K562 (cell line): Measurements from ENCODE around the gene RASGEF1C. TPM values are rescaled to one million over a fixed set of nuclear protein-coding genes. Genes with fewer than 3 reads are reported as not detected.

Experiments
- ATAC-seq: fragments of 200-7000 bp; cut with Tn5 transposase; 3 replicates; pipeline ENCODE4 v1.9.1; 2020; ENCODE audit warnings: moderate library complexity
- BruUV-seq: library from RNA; stranded (reverse); fragments of 400-500 nt; replicated peaks from 2 replicates; lab custom pipeline; 2021; lab: Mats Ljungman, UMichigan
- CTCF ChIA-PET: fragments of 300-600 bp; formaldehyde crosslinking; extraction: SDS; loops from one replicate; lab custom pipeline; 2021; ENCODE audit warnings: low intra/inter-chr PET ratio; lab: Yijun Ruan, JAX
- POLR2A ChIA-PET: fragments of 300-600, 350-650 bp; sonication (Branson Sonifier 250); formaldehyde crosslinking; extraction: SDS; loops from one replicate; lab custom pipeline; 2021; ENCODE audit warnings: antibody characterized with exemption, inconsistent platforms; lab: Yijun Ruan, JAX
- DNase-seq, 4 experiments: peaks; one replicate each; pipeline versions ENCODE4 v3.0.0 to v3.0.0-alpha.2; 2011 to 2018; ENCODE audit warnings: low spot score in 3 of 4, mixed read lengths in 3 of 4; ENCODE audit errors: extremely low read depth in 1 of 4
- FAIRE-seq: peaks from 2 replicates; lab custom pipeline; 2011; peaks lifted over from hg19 to GRCh38; lab: Jason Lieb, UNC
- H2AFZ ChIP-seq: 2 replicates; pipeline ENCODE4 v1.6.0; 2011; ENCODE audit warnings: low read depth, low read length, control low read depth, inconsistent platforms
- H3K27ac ChIP-seq: fragments of 200-600 bp; 3 replicates; pipeline ENCODE4 v1.8.0; 2011; ENCODE audit warnings: low read depth, mild to moderate bottlenecking, control low read depth, inconsistent platforms, low read length, moderate library complexity, mixed read lengths; ENCODE audit errors: extremely low read depth
- H3K27me3 ChIP-seq, 2 experiments: fragments of 300-600 bp in 1 of 2; 2 replicates in 1 of 2; 3 replicates in 1 of 2; pipeline versions ENCODE4 v1.6.0 to v1.8.0; 2011; ENCODE audit warnings: inconsistent platforms in 2 of 2, low read length in 2 of 2, mild to moderate bottlenecking in 1 of 2, mixed read lengths in 1 of 2, moderate library complexity in 1 of 2; ENCODE audit not compliant: control insufficient read depth in 2 of 2, insufficient read depth in 2 of 2
- H3K36me3 ChIP-seq: fragments of 300-600 bp; 3 replicates; pipeline ENCODE4 v1.8.0; 2011; ENCODE audit warnings: mild to moderate bottlenecking, low read length, inconsistent platforms; ENCODE audit not compliant: control insufficient read depth, insufficient read depth
- H3K4me1 ChIP-seq, 2 experiments: fragments of 200-600 bp in 1 of 2; replicated peaks in 1 of 2; 2 replicates in 1 of 2; 3 replicates in 1 of 2; pipeline versions ENCODE4 v1.5.1 to v1.8.0; 2011; ENCODE audit warnings: inconsistent platforms in 2 of 2, low read length in 2 of 2, mild to moderate bottlenecking in 1 of 2, mixed read lengths in 1 of 2, moderate library complexity in 1 of 2; ENCODE audit not compliant: control insufficient read depth in 2 of 2, insufficient read depth in 2 of 2
- H3K4me2 ChIP-seq: 2 replicates; pipeline ENCODE4 v1.6.1; 2011; ENCODE audit warnings: low read length, control low read depth, inconsistent platforms, mixed read lengths; ENCODE audit not compliant: insufficient read depth
- H3K4me3 ChIP-seq: fragments of 200-600 bp; sonication (generic), shearing (Covaris generic); 2 replicates; pipeline ENCODE4 v1.5.1; 2016; ENCODE audit warnings: control low read depth, inconsistent platforms
- H3K79me2 ChIP-seq: fragments of 200-600 bp; 3 replicates; pipeline ENCODE4 v1.8.0; 2011; ENCODE audit warnings: low read length, inconsistent platforms; ENCODE audit not compliant: control insufficient read depth, insufficient read depth
- H3K9ac ChIP-seq, 2 experiments: 2 replicates each; pipeline versions ENCODE4 v1.6.0 to v1.6.1; 2011; ENCODE audit warnings: low read depth in 2 of 2, low read length in 2 of 2, control low read depth in 1 of 2, inconsistent platforms in 1 of 2, mild to moderate bottlenecking in 1 of 2, mixed read lengths in 1 of 2; ENCODE audit not compliant: insufficient read depth in 1 of 2
- H3K9me1 ChIP-seq: one replicate; pipeline ENCODE4 v1.6.0; 2011; ENCODE audit warnings: inconsistent platforms, mild to moderate bottlenecking, low read length, moderate library complexity; ENCODE audit not compliant: control insufficient read depth, insufficient read depth
- H3K9me3 ChIP-seq: replicated peaks from 2 replicates; pipeline ENCODE4 v1.5.1; 2011; ENCODE audit warnings: low read depth, low read length, inconsistent platforms; ENCODE audit not compliant: control insufficient read depth, insufficient read depth
- H4K20me1 ChIP-seq: replicated peaks from 2 replicates; pipeline ENCODE4 v1.6.1; 2011; ENCODE audit warnings: low read length, inconsistent platforms, mixed read lengths; ENCODE audit not compliant: control insufficient read depth, insufficient read depth
- BCL6 ChIP-seq: fragments of 250-450 bp; sonication (Bioruptor Pico); IDR thresholded peaks from 2 replicates; pipeline ENCODE4 v1.4.0; 2020
- CHD1 ChIP-seq: fragments of 200-600 bp; sonication (generic); IDR thresholded peaks from one replicate; pipeline ENCODE4 v1.6.1; 2012; ENCODE audit warnings: mild to moderate bottlenecking, moderate library complexity, low read length, inconsistent platforms
- KLF10 ChIP-seq: fragments of 250-450 bp; sonication (Bioruptor Pico); IDR thresholded peaks from 2 replicates; pipeline ENCODE4 v1.6.1; 2021; ENCODE audit warnings: matching md5 sums
- NEUROD1 ChIP-seq: fragments of 150-350 bp; IDR thresholded peaks from 2 replicates; pipeline ENCODE4 v1.6.1; 2014; ENCODE audit warnings: borderline replicate concordance, low read length, low read depth; ENCODE audit not compliant: partially characterized antibody
- RBM34 ChIP-seq: fragments of 200-400 bp; formaldehyde crosslinking; IDR thresholded peaks from 2 replicates; pipeline ENCODE4 v1.6.1; 2018; ENCODE audit warnings: low read length, borderline replicate concordance; ENCODE audit not compliant: insufficient read depth
- RNF2 ChIP-seq: sonication (generic); IDR thresholded peaks from 2 replicates; pipeline ENCODE4 v1.6.1; 2016
- TAF15 ChIP-seq: fragments of 200-400 bp; formaldehyde crosslinking; IDR thresholded peaks from 2 replicates; pipeline ENCODE4 v1.6.1; 2017; ENCODE audit warnings: mild to moderate bottlenecking, low read depth, low read length, moderate library complexity
- XRCC5 ChIP-seq: fragments of 200-400 bp; formaldehyde crosslinking; IDR thresholded peaks from 2 replicates; pipeline ENCODE4 v1.6.1; 2017; ENCODE audit warnings: low read depth, mild to moderate bottlenecking, low read length
- WGBS: fragments of 100-300 bp; shearing (Covaris generic); methylation state at CpG from one replicate; pipeline ENCODE4 v1.1.6; 2016; ENCODE audit warnings: low coverage, mixed read lengths; ENCODE audit not compliant: insufficient coverage; ENCODE audit errors: missing lambda C conversion rate; 5-methylcytosine and 5-hydroxymethylcytosine counted together
- in situ Hi-C: fragments of 300-500 bp; cut with MboI; formaldehyde crosslinking; loops from 4 replicates; pipeline ENCODE4 v1.15.0; 2018; ENCODE audit warnings: inconsistent platforms, mixed read lengths
- intact Hi-C: fragments of 100-400 bp; cut with micrococcal nuclease; formaldehyde crosslinking; loops from 2 replicates; pipeline ENCODE4 v1.14.2; 2022
- polyA plus RNA-seq, 8 experiments: library from polyadenylated mRNA; depleted of rRNA in 4 of 8; stranded (reverse) in 5 of 8; unstranded in 3 of 8; fragments of >200 nt; fragmentation: Nextera tagmentation in 2 of 8; fragmentation: Illumina TruSeq in 1 of 8; extraction: Ambion mirVana in 2 of 8; extraction: Trizol in 1 of 8; gene quantifications; 2 replicates each; pipeline versions ENCODE4 v1.2.1 to v1.2.3, GENCODE V29; 2011 to 2014; ENCODE audit warnings: inconsistent platforms in 1 of 8, missing spikeins in 1 of 8
- total RNA-seq, 7 experiments: library from RNA; depleted of rRNA in 6 of 7; stranded (reverse); fragments of >200 nt in 6 of 7; fragmentation: Illumina TruSeq in 2 of 7; extraction: Trizol in 2 of 7; gene quantifications; 2 replicates each; pipeline versions ENCODE4 v1.2.1 to v1.2.3, GENCODE V29; 2011 to 2021; ENCODE audit warnings: low replicate concordance in 1 of 7
- TF ChIP-seq, protein P1 (sequence below), 2 experiments: fragments of 450-650 bp; conservative IDR thresholded peaks; 2 replicates each; pipeline ENCODE4 v1.6.1; 2017; ENCODE audit warnings: mild to moderate bottlenecking in 2 of 2, moderate library complexity in 2 of 2
- TF ChIP-seq, protein P2 (sequence below): conservative IDR thresholded peaks from 2 replicates; pipeline ENCODE4 v1.6.1; 2011; ENCODE audit warnings: low read depth, mild to moderate bottlenecking, low read length; ENCODE audit not compliant: control insufficient read depth

Gene RASGEF1C
- total and polyA plus RNA-seq, 9 of the 15 experiments (the other 6 are each of a cell fraction or from before 2014, with no cell fraction given): 0.04 to 1.1 (median 0.21) TPM; not detected in 4

DNA sequence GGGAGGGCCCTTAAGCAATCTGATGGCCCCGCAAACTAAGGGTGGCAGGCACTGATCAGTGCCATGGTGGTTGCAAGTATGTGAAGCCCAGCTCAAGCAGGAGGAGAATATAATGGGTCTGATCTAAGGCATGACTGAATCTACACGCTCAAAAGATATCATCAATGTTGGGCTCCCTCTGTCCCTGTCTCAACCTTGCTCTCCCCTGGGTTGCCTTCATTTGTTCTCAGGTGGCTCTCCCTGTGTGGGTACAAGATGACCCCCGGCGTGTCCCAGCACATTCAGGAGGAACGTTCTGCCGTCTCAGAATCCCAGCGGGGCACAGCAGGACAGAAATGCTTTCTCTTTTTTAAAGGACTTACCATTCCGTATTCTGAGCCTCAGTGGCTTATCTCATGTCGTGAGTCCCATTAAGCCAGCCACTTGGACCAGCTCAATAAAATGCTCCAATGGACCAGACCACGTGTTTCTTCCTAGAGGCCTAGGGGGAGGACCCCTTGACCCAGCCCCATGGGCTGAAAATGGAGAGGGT, 125.4 kb downstream of the RASGEF1C start:
- Histone ChIP-seq H3K9me1 (no peaks in the 10 kb centered on the region), H4K20me1 (0 out of 2 replicates have a peak, but pooled peaks cover 2% of the 10 kb centered on the region), H3K9me3 (no peaks in the 10 kb centered on the region), H3K36me3 (no peaks in the 10 kb centered on the region), H3K27me3 (peaks cover 0 to 17% of the 10 kb centered on the region in 2 experiments; a peak in 2 of 5 replicates), H3K4me3 (no peak overlapping the region), H2AFZ (no peak overlapping the region), H3K79me2 (no peaks in the 10 kb centered on the region), H3K9ac (no peak overlapping the region), H3K4me1 (peaks cover 14 to 20% of the 10 kb centered on the region in 2 experiments), H3K27ac (no peak overlapping the region), H3K4me2 (no peak overlapping the region)
- no TSS peak for BruUV-seq
- ATAC-seq (no peak), DNase-seq (no peak), FAIRE-seq (no peak)
- 56% methylated on average over 9 of the region's 10 CpGs for WGBS
- POLR2A ChIA-PET: no interaction called here
- in situ Hi-C loops (no loop called here), intact Hi-C loops (no loop called here)
- TF ChIP-seq, protein P1, sequence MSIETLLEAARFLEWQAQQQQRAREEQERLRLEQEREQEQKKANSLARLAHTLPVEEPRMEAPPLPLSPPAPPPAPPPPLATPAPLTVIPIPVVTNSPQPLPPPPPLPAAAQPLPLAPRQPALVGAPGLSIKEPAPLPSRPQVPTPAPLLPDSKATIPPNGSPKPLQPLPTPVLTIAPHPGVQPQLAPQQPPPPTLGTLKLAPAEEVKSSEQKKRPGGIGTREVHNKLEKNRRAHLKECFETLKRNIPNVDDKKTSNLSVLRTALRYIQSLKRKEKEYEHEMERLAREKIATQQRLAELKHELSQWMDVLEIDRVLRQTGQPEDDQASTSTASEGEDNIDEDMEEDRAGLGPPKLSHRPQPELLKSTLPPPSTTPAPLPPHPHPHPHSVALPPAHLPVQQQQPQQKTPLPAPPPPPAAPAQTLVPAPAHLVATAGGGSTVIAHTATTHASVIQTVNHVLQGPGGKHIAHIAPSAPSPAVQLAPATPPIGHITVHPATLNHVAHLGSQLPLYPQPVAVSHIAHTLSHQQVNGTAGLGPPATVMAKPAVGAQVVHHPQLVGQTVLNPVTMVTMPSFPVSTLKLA (conservative IDR thresholded peaks at IDR 0.05): no peak
- TF ChIP-seq TAF15 (no peak), KLF10 (CRISPR knock-in tag) (no peak), RBM34 (no peak), BCL6 (no peak), CHD1 (no peak), XRCC5 (no peak), NEUROD1 (no peak), RNF2 (no peak)
- TF ChIP-seq, protein P2, sequence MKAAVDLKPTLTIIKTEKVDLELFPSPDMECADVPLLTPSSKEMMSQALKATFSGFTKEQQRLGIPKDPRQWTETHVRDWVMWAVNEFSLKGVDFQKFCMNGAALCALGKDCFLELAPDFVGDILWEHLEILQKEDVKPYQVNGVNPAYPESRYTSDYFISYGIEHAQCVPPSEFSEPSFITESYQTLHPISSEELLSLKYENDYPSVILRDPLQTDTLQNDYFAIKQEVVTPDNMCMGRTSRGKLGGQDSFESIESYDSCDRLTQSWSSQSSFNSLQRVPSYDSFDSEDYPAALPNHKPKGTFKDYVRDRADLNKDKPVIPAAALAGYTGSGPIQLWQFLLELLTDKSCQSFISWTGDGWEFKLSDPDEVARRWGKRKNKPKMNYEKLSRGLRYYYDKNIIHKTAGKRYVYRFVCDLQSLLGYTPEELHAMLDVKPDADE: no peak
- CTCF ChIA-PET: no interaction called here
